Fibroblast of mammary gland (primary cell): ENCODE measurements around the gene OR5H2.

Experiments used
- DNase-seq: peaks from one replicate; pipeline ENCODE4 v3.0.0-alpha.2; 2010; ENCODE audit warnings: low read depth
- H3K4me3 ChIP-seq: 2 replicates; pipeline ENCODE4 v1.5.1; 2011; ENCODE audit warnings: low read depth, mild to moderate bottlenecking, low read length, moderate library complexity; ENCODE audit not compliant: control insufficient read depth
- TF ChIP-seq, protein P1 (sequence below): conservative IDR thresholded peaks from 2 replicates; pipeline ENCODE4 v1.5.1; 2011; ENCODE audit warnings: low read depth, low read length, inconsistent platforms; ENCODE audit not compliant: control insufficient read depth, insufficient read depth

OR5H2 gene

DNA sequence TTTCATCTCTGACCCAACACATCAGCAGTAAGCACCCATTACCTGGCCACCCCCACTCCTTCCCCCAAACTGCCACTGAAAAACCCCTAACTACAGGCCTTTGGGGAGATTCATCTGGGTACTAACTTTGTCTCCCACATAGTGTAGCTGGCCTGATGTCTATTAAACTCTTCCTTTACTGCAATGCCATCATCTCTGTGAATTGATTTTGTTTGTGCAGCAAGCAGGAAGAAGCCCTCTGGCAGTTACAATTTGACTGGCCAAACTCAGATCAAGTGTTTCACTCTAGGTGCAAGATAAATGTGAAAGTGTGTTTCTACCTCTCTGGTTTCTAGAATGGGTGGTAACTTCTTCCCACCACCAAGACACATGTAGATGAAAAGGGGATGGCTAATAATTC lies 44.6 kb downstream of the OR5H2 start:
- TF ChIP-seq, protein P1, sequence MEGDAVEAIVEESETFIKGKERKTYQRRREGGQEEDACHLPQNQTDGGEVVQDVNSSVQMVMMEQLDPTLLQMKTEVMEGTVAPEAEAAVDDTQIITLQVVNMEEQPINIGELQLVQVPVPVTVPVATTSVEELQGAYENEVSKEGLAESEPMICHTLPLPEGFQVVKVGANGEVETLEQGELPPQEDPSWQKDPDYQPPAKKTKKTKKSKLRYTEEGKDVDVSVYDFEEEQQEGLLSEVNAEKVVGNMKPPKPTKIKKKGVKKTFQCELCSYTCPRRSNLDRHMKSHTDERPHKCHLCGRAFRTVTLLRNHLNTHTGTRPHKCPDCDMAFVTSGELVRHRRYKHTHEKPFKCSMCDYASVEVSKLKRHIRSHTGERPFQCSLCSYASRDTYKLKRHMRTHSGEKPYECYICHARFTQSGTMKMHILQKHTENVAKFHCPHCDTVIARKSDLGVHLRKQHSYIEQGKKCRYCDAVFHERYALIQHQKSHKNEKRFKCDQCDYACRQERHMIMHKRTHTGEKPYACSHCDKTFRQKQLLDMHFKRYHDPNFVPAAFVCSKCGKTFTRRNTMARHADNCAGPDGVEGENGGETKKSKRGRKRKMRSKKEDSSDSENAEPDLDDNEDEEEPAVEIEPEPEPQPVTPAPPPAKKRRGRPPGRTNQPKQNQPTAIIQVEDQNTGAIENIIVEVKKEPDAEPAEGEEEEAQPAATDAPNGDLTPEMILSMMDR, result no peak
- H3K4me3 ChIP-seq, result no peak overlapping the region
- no peak for DNase-seq

DNA sequence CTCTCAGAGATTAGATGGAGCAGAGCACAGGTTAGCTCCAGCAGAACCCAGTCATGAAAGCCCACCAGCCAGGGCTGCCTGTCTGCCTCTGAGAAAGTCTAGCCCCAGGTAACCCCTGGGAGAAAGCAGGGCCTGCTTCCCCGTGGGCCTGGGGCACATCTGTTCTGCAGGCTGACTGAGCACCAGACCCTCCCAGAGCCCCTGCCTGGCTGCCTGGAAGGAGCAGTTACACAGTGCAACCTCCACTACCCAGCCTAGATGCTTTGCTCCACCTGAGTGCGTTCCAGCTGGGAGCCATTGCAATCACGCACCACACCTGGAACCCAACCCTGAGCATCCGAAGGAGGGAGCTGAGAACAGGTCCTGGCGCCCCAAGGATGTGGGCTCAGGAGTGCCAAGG lies 46.6 kb downstream of the OR5H2 start:
- TF ChIP-seq, protein P1, result no peak
- H3K4me3 ChIP-seq, result no peak overlapping the region
- DNase-seq, result no peak

DNA sequence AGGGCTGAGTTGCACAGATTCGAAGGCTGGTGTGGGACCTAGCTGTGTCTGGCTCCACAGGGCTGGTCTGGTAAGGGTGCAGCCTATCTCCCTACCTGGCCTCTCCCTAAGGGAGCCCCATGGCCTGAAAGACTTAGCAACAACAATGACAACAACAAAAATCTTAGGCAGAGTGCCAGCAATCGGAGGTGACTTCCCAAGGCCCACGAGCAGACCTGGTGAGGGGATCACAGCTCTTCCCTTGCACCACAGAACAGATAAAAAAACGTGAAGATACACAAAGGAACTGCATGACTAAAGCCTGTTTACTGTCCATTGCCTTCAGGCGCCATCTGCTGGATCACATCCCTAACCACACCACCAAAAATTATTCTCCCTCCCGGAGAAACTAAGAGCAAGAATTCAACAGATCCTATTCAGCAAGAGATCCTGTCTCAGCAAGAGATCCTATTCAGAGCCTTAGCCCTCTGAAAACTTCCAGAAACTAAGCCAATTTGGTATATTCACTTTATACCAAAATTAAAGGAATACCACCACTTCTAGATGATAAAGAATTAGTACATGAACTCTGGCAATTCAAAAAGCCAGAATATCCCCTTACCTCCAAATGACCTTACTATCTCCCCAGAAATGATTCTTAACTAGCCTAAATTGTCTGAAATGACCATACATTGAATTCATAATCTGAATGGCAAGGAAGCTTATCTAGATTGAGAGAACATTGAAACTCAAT lies 47.3 kb downstream of the OR5H2 start:
- peak; percentile 53 for DNase-seq
- no peak overlapping the region for H3K4me3 ChIP-seq
- TF ChIP-seq, protein P1, result peak; percentile 81

DNA sequence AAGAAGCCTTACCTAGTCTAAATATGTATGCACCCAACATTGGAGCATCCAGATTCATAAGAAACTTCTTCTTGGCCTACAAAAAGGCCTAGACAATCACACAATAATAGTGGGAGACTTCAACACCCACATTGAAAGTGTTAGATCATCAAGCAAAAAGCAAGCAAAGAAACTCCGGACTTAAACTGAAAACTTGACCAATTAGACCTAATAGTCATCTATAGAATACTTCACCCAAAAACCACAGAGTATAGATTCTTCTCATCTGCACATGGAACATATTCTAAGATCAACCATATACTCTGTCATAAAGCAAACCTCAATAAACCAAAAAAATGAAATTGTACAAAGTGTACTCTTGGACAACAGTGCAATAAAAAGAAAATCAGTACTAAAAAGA lies 49.0 kb downstream of the OR5H2 start:
- TF ChIP-seq, protein P1, result no peak
- H3K4me3 ChIP-seq, result no peak overlapping the region
- DNase-seq, result no peak
